HepG2 (cell line): ENCODE measurements around the gene TRIM15. TPM values are rescaled to one million over a fixed set of nuclear protein-coding genes. Genes with fewer than 3 reads are reported as not detected.

ENCODE experiments used
- GFI1 ChIP-seq: sonication (generic); formaldehyde crosslinking; IDR thresholded peaks from 2 replicates; pipeline ENCODE4 v1.5.0; 2020; ENCODE audit warnings: missing genetic modification reagents, mild to moderate bottlenecking, borderline replicate concordance
- JUNB ChIP-seq: sonication (generic); formaldehyde crosslinking; IDR thresholded peaks from 2 replicates; pipeline ENCODE4 v1.8.0; 2022; ENCODE audit warnings: missing genetic modification reagents, mild to moderate bottlenecking, borderline replicate concordance
- KIAA2018 ChIP-seq: sonication (generic); formaldehyde crosslinking; IDR thresholded peaks from 2 replicates; pipeline ENCODE4 v1.5.0; 2020; ENCODE audit warnings: mild to moderate bottlenecking, missing genetic modification reagents, borderline replicate concordance
- MTF2 ChIP-seq: sonication (generic); formaldehyde crosslinking; IDR thresholded peaks from 2 replicates; pipeline ENCODE4 v1.5.0; 2020; ENCODE audit warnings: missing genetic modification reagents, borderline replicate concordance
- RBM22 ChIP-seq: fragments of 200-400 bp; formaldehyde crosslinking; optimal IDR thresholded peaks from 2 replicates; pipeline ENCODE3; 2017; ENCODE audit warnings: mild to moderate bottlenecking, low read length, moderate library complexity
- TERF1 ChIP-seq: sonication (generic); formaldehyde crosslinking; IDR thresholded peaks from 2 replicates; pipeline ENCODE4 v1.8.0; 2022; ENCODE audit warnings: mild to moderate bottlenecking, missing genetic modification reagents, moderate library complexity
- ZBTB20 ChIP-seq: sonication (generic); formaldehyde crosslinking; IDR thresholded peaks from 2 replicates; pipeline ENCODE4 v1.8.1; 2023; ENCODE audit warnings: missing genetic modification reagents, low read depth, mild to moderate bottlenecking, borderline replicate concordance
- ZMYM3 ChIP-seq: sonication (generic); formaldehyde crosslinking; IDR thresholded peaks from 2 replicates; pipeline ENCODE4 v1.5.1; 2020; ENCODE audit warnings: mild to moderate bottlenecking, missing genetic modification reagents
- ZNF274 ChIP-seq: sonication (generic); formaldehyde crosslinking; IDR thresholded peaks from 2 replicates; pipeline ENCODE4 v1.5.1; 2020; ENCODE audit warnings: mild to moderate bottlenecking, missing genetic modification reagents
- ZNF281 ChIP-seq: sonication (generic); formaldehyde crosslinking; IDR thresholded peaks from 2 replicates; pipeline ENCODE4 v1.4.0; 2020; ENCODE audit warnings: missing genetic modification reagents, borderline replicate concordance
- ZNF800 ChIP-seq: sonication (generic); formaldehyde crosslinking; IDR thresholded peaks from 2 replicates; pipeline ENCODE4 v1.4.0; 2020; ENCODE audit warnings: missing genetic modification reagents
- ZSCAN25 ChIP-seq: sonication (generic); formaldehyde crosslinking; IDR thresholded peaks from 2 replicates; pipeline ENCODE4 v1.8.0; 2022; ENCODE audit warnings: mild to moderate bottlenecking, missing genetic modification reagents
- polyA plus RNA-seq, 8 experiments: library from polyadenylated mRNA; depleted of rRNA in 3 of 8; stranded (reverse) in 7 of 8; unstranded in 1 of 8; fragments of >200 nt; fragmentation: Illumina TruSeq in 4 of 8; extraction: Trizol in 4 of 8; gene quantifications; 2 replicates each; pipeline versions ENCODE4 v1.2.1 to v1.2.3, GENCODE V29; 2011 to 2016; ENCODE audit warnings: low read depth in 4 of 8, missing spikeins in 1 of 8, mixed read lengths in 1 of 8; ENCODE audit not compliant: insufficient read depth in 1 of 8
- total RNA-seq, 5 experiments: library from RNA; depleted of rRNA; stranded (reverse); fragments of >200 nt; fragmentation: Illumina TruSeq; extraction: Trizol; gene quantifications; 2 replicates each; pipeline ENCODE4 v1.2.3, GENCODE V29; 2016; ENCODE audit warnings: low read depth in 1 of 5

Gene TRIM15
- total and polyA plus RNA-seq, 2 of the 13 experiments (the other 11 are each of a cell fraction or from before 2014, with no cell fraction given), result 35.1 to 38.2 TPM

GRCh38 chr6:30163090-30163917 lies at the start of gene TRIM15 (continued):
- TF ChIP-seq JUNB (no peak), MTF2 (CRISPR knock-in tag) (no peak), ZBTB20 (CRISPR knock-in tag) (peak; percentile 67), KIAA2018 (CRISPR knock-in tag) (0 out of 2 replicates have a peak, but pooled peaks have one; percentile 77), ZSCAN25 (CRISPR knock-in tag) (peak; percentile 58; the same call in 1 of the 2 replicates), ZNF800 (CRISPR knock-in tag) (no peak; the same call in 1 of the 2 replicates), RBM22 (no peak), ZNF281 (CRISPR knock-in tag) (peak; percentile 26), TERF1 (CRISPR knock-in tag) (no peak; the same call in 1 of the 2 replicates), ZNF274 (CRISPR knock-in tag) (peak; percentile 88; the same call in 1 of the 2 replicates), GFI1 (CRISPR knock-in tag) (peak; percentile 89), ZMYM3 (CRISPR knock-in tag) (peak; percentile 66; the same call in 1 of the 2 replicates)
